ENCODE results near the gene BANF2.

- TF ChIP-seq POLR2A (IDR thresholded peaks at IDR 0.05; ENCODE audit: extremely low read depth, insufficient read length) (no peak), MYC (IDR thresholded peaks at IDR 0.05; ENCODE audit: low read depth, low read length) (no peak), MAX (IDR thresholded peaks at IDR 0.05; ENCODE audit: low read depth, low read length) (no peak)
- TF ChIP-seq, protein P1, sequence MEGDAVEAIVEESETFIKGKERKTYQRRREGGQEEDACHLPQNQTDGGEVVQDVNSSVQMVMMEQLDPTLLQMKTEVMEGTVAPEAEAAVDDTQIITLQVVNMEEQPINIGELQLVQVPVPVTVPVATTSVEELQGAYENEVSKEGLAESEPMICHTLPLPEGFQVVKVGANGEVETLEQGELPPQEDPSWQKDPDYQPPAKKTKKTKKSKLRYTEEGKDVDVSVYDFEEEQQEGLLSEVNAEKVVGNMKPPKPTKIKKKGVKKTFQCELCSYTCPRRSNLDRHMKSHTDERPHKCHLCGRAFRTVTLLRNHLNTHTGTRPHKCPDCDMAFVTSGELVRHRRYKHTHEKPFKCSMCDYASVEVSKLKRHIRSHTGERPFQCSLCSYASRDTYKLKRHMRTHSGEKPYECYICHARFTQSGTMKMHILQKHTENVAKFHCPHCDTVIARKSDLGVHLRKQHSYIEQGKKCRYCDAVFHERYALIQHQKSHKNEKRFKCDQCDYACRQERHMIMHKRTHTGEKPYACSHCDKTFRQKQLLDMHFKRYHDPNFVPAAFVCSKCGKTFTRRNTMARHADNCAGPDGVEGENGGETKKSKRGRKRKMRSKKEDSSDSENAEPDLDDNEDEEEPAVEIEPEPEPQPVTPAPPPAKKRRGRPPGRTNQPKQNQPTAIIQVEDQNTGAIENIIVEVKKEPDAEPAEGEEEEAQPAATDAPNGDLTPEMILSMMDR (IDR thresholded peaks at IDR 0.05; ENCODE audit: low read depth, low read length), result no peak
Observed at GRCh38 chr20:17676942-17677341, 22.8 kb upstream of the BANF2 start.
